Activated CD8-positive, alpha-beta memory T cell treated with anti-CD3 and anti-CD28 coated beads for 1 hour (primary cell): ENCODE measurements around the gene GRK1.
A peak's percentile ranks its signal among the peaks of the same experiment; 100 is the strongest.
"Not testable (repeated sequence)": the region's sequence is repeated elsewhere in the genome, so short reads cannot be mapped to it uniquely, and the experiment has no call there.

Source experiments
- DNase-seq, 2 donors: peaks; one replicate each; pipeline ENCODE4 v3.0.0-alpha.2; 2020; ENCODE audit warnings: low read depth in 1 of 2; ENCODE audit errors: extremely low read depth in 1 of 2

The GRK1 gene

DNA sequence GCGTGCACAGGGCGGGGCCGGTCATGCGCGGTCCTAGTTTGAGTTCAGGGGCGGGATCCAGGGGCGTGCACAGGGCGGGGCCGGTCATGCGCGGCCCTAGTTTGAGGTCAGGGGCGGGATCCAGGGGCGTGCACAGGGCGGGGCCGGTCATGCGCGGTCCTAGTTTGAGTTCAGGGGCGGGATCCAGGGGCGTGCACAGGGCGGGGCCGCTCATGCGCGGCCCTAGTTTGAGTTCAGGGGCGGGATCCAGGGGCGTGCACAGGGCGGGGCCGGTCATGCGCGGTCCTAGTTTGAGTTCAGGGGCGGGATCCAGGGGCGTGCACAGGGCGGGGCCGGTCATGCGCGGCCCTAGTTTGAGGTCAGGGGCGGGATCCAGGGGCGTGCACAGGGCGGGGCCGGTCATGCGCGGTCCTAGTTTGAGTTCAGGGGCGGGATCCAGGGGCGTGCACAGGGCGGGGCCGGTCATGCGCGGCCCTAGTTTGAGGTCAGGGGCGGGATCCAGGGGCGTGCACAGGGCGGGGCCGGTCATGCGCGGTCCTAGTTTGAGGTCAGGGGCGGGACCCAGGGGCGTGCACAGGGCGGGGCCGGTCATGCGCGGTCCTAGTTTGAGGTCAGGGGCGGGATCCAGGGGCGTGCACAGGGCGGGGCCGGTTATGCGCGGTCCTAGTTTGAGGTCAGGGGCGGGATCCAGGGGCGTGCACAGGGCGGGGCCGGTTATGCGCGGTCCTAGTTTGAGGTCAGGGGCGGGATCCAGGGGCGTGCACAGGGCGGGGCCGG lies 58.5 kb downstream of the GRK1 start:
- DNase-seq = peak; percentile 22 to 46

DNA sequence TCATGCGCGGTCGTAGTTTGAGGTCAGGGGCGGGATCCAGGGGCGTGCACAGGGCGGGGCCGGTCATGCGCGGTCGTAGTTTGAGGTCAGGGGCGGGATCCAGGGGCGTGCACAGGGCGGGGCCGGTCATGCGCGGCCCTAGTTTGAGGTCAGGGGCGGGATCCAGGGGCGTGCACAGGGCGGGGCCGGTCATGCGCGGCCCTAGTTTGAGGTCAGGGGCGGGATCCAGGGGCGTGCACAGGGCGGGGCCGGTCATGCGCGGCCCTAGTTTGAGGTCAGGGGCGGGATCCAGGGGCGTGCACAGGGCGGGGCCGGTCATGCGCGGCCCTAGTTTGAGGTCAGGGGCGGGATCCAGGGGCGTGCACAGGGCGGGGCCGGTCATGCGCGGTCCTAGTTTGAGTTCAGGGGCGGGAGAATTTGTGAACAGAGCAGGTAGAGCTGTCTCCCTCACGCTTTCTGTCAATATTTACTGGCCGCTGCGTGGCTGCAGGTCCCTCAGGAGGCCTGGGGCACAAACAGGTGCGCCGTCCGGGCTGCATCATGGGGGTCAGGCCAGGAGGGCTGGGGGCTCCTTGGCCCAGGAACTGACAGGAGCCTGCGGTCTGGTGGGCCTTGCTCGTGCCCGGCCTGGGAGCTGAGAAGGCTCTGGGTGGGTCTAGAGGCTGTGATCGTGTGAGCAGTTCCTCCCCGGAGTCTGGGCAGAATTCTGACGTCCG lies 59.2 kb downstream of the GRK1 start:
- not testable (repeated sequence) for DNase-seq

DNA sequence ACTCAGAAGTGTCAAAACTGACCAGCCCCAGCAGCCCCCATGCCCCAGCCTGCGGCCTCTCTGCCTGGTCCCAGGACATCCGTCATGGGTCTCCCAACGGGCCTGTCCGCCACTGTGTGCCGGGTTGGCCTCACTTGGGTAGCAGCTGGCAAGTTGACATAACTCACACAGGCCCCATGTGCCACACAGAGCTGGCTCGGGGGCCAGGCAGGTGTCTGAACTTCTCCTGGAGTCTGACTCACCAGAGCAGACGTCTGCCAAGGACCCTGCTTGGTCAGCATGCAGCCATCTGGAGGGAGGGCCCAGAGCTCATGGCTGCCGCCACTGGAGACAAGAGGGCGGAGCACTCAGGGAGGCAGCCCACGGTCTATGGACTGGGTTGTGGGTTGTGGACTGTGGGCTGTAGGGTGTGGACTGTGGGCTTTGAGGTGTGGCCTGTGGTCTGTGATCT lies 60.0 kb downstream of the GRK1 start:
- no peak for DNase-seq

DNA sequence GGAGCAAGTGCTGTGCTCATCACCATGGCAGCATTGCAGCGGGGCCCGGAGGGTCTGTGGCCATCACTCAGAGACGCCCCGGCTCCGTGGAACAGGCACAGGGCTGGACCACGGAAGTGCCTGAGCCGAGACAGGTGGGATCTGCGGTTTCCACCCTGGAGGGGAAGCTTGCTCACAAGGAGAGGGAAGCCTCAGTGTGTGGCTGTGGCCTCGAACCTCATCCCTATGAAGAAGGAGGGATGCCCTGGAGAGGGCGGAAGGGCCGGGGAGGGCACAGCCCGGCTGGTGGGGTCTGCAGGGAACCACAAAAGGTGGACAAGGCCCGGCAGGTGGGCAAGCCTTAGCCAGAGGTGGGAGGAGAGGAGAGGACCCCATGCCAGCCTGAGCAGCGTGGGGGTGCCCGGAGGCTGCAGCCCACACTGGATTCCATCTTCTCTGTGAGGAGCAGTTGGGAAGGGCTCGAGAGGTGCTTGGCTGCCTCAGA lies 61.6 kb downstream of the GRK1 start:
- DNase-seq = no peak

DNA sequence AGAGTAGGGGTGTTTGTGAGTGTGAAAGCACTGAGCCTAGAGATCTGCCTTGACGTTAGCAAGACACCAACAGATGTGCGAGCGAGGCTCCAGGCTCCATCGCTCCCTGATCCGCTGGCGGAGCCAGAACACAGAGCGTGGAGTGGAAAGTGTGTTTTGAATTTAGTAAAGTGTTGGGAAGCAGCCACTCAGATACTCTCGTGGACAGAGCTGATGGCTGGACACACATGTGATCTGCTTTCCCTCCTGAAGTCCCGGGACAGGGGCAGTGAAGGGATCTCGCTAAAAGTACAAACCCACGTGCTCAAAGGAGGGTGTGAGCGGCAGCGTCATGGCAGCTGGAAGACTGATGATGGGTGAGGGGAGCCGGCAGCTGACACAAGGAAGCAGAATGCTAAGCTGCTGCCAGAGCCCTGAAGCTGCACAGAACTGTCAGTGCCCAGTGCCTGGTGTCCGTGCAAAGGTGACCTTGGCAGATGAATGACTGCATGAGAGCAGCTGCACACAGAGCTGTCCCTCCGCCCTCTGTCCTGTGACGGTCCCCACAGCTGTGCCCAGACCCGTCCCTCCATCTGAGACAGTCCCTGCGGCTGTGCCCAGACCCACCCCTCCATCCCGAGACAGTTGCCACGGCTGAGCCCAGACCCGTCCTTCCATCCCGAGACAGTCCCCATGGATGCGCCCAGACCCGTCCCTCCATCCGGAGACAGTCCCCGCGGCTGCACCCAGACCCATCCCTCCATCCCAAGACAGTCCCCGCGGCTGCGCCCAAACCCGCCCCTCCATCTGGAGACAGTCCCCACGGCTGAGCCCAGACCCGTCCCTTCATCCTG lies 62.4 kb downstream of the GRK1 start:
- no peak for DNase-seq

DNA sequence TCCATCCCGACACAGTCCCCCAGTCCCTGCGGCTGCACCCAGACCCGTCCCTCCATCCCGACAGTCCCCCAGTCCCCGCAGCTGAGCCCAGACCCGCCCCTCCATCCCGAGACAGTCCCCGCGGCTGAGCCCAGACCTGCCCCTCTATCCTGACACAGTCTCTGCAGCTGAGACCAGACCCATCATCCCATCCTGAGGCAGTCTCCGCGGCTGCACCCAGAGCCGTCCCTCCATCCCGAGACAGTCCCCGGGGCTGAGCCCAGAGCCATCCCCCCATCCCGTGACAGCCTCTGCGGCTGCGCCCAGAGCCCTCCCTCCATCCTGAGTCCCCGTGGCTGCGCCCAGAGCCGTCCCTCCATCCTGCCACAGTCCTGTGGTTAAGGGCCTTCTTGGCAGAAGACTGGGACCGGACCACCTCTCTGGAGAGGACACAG lies 63.3 kb downstream of the GRK1 start:
- no peak for DNase-seq

DNA sequence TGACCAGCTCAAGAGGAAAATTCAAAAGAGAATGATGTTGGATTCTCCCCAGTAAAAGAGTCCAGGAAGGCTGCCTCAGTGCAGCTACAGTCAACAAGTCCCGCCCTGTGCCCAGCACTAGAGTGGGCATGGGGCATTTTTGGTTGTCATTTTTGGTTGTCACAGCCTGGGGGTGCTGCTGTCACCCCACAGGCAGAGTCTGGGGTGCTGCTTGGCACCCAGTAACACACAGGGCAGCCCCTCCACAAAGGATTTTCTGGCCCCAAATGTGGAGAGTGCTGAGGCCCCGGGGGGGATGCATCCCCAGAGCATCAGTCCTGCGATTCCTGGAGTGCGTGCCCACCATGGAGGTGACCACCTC lies 63.8 kb downstream of the GRK1 start:
- DNase-seq = no peak

DNA sequence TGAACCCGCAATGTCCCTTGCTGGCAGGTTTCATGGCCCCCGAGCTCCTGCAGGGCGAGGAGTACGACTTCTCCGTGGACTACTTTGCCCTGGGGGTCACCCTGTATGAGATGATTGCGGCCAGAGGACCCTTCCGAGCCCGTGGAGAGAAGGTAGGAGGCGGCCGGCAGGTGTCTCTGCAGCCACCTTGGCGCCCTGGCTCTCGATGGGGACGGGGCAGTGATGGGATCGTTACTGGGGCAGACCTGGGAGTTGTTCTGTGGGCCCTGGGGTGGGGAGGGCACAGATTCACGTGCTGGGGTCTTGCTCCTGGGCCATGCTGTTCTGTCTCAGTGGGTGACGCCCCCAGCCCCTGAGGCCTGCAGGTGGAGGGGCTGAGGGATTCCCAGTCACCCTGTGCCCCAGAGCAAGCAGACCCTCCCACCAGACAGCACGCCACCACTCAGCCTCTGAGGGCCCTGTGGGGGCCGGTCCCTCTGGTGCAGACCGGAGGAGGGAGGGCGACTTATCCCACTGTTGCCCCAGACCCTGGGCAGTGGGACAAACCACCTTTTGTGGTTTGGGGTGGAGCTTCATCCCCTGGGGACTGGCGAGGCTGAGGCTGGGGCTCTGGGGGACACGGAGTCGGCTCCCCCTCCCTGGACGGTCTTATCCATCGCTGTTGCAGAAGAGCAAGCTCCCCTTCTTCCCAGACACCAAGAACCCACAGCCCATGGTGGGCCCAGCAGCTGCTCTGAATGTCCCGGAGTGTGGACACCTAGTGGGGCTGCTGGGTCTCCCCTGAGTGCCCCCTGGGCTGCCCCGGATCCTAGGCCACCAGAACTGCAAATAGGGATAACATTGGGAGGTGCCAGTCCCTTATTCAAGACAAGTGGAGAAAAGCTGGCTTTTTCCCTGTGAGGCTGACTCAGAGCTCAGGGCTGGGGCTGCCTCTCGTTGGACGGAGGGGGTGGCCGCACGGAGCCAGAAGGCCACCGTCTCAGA lies 64.5 kb downstream of the GRK1 start:
- DNase-seq = no peak

DNA sequence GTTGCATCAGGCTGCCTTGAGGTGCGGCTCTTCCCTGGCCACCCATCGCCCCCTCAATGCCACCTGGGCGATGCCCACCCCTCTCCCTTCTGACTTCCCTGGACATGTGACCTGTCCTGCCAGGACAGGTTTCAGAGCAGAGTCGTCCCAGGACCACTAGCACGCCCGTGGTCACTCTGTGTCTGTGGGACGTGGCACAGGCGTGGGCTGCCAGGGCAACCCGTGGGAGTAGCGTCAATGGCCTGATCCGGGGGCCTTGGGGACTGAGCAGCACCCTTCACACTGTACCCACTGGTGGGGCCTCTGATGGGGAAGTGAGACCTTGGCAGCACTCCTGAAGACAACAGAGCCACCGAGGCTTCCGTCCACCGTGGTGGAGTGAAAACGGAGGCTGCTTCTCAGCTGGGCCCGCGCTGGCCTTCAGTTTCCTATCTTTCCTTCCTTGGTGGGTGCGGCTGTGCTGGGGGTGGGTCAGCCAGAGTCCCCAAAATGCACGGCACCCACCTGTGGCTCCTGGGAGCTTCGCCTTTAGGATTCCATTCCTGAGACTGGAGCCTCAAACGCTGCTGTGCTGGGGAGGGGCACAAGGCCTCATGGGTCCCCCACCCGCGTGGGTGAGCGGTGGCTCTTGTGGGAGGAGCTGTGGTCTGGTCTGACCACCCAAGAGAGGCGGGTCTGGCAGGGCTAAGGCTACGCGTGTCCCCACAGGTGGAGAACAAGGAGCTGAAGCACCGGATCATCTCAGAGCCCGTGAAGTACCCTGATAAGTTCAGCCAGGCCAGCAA lies 65.3 kb downstream of the GRK1 start:
- DNase-seq = no peak

DNA sequence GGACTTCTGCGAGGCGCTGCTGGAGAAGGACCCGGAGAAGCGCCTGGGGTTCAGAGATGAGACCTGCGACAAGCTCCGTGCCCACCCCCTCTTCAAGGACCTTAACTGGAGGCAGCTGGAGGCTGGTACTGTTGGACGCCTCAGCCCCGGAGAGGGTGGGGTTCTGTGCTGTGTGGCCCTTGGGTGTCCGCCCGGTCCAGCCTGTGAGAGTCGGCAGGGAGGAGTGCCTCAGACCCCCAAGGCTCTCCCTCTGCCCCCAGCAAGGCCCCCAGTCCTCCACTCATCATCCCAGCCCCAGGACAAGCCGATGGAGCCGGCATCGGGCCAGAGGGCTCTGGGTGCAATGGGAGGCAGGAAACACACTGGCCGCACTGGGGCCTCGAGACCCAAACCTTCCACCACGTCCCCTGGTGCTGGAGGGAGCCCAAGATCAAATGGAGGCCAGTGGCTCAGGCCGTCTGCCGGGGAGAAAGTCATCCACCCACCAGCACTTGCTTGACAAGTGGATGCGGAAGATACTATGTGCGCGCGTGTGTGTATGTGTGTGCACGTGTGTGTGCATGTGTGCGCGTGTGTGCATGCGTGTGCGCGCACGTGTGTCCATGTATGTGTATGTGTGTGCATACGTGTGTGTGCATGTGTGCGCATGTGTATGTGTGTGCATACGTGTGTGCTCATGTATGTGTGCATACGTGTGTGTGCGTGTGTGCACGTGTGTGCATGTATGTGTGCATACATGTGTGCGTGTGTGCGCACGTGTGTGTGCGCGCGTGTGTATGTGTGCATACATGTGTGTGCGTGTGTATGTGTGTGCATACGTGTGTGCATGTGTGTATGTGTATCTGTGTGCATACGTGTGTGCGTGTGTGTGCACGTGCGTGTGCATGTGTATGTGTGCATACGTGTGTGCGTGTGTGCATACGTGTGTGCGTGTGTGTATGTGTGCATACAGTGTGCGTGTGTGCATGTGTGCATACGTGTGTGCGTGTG lies 66.2 kb downstream of the GRK1 start:
- DNase-seq = no peak

DNA sequence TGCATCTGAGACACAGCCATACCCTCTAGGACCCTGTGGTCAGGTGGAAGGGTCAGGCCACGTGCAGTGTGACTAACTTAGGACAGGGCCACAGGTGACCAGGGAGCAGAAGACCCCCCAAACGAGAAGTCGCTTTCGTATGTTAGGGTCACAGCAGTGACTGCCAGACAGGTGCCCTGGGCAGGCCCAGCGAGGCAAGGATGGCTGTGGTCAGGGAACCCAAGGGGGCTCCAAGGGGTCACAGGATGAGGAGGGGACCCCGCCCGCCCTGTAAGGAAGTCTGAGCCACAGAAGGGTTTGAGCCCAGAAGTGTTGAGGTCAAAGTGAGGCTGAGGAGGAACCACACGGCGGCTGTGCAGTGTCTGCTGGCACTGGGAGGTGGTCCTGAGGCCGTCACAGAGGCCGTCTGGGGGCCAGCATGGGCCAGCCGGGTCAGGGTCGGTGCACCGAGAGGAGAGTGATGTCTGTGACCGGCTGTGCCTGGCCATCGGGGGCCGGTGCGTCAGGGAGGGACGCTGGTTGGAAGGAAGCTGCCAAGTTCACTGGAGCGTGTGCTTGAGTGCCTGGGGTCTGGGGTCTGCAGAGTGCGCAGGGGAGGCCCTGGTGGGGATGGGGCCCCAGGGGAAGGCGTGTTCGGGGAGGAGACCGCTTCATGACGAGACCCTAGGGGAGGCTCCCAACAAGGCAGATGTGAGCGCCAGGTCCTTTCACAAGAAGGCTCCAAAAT lies 67.2 kb downstream of the GRK1 start:
- DNase-seq = no peak

DNA sequence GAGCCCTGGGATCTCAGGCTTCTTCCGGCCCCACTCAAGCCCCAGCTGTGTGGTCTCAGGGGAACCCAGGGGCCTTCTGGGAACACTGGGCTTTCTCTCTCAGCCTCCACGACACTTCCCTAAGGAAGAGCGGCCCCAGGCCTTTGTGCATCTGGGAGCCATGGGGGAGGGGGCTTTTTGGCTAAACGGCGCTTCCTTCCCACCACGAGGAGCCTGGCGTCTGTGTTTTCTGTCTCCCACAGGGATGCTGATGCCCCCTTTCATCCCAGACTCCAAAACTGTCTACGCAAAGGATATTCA lies 67.8 kb downstream of the GRK1 start:
- DNase-seq = no peak

DNA sequence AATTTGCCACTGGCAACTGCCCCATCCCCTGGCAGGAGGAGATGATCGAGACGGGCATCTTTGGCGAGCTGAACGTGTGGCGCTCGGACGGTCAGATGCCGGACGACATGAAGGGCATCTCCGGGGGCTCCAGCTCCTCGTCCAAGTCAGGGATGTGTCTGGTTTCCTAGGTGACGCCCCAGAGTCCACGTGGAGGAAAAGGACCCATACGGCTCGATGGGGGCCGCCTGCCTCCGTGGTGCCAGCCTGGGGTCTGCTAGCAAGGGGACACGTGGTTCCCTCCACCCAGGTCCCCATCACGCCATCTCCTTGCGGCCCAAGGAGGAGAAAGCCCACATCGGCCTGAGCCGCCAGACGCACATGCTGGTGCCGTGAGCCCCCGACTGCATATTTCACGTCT lies 68.2 kb downstream of the GRK1 start:
- DNase-seq = no peak

DNA sequence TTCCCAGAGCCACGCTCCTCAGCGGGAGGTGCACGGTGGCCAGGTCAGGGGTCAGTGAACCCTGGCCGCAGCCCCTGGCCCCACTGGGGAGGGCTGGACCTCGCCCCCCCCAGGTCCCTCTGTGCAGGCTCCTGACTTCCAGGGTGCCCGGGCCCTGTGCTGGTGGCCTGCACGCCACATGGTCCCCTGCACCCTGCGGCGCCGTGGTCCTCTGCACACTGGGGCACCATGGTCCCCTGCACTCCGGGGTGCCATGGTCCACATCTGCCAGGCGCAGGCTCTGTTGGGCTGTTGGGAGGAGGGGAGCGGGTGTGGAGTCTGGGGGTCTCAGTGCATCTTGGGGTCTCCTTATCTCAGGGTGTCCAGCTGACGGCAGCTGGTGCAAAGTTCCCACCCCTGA lies 68.7 kb downstream of the GRK1 start:
- no peak for DNase-seq

DNA sequence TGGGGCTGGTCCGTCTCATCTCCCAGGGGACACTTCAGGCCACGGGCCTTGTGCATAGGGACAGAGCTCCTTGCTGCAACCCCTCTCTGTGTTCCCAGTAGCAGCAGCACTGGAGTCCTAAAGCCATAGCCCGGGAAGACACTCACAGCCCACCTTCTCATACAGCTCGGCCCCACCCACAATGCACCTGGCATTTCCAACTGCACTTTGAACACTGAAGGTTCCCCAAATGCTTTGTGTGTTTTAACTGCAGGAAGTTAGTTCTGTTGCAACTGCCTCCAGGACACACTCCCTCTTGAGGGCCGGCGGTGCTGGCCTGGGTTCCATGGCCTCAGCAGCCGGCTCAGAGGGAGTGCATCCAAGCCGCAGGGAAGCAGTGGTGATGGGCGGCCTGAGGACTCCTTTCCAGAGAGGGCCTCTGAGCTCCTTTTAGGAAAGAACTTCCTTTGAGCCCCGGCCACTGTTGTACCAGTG lies 69.3 kb downstream of the GRK1 start:
- DNase-seq = no peak

DNA sequence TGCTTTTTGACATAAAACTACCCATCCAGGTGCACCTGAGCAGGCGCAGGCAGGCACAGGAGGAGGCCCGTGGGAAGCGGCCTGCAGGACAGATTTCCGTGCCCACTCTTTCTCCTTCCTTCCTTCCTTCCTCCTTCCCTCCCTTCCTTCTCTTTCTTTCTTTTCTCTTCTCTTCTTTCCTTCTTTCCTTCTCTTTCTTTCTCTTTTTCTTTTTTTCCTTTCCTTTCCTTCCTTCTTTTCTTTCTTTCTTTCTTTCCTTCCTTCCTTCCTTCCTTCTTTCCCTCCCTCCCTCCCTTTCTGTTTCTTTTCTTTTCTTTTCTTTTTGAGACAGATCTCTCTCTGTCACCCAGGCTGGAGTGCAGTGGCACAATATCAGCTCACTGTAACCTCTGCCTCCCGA lies 70.8 kb downstream of the GRK1 start:
- no peak for DNase-seq

DNA sequence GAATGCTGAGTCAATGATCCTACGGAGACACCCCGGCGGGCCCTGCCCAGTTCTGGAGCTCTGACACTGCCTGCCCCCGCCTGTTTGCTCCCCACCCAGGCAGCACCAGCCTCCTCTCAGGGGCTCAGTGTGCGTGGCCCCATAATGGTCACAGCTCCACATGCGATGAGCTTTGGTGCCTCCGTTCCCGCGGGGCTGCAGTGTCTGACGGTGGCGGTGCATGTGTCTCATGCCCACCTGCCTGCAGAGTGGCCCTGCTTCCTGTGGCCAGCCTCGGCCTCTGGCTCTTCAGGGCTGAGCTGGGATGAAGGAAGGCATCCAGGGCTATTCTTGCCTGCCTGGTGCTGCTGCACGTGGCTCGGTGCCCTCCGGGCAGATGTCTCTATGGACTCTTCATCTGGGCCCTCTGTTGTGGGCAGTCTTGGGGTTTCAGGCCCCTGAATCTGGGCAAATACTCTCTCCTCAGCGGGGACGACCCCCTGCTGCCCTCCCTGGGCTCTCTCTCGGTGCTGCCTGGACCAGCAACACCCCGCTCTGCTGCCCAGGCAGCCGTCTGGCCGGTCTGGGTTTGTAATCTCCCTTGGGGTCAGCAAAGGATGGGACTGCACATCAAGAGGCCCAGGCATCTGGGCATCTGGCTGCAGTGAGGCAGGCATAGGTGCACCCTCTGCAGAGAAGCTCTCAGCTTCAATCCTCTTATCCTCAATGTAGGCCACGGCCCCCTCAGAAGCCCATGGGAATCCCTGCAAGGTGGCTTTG lies 72.7 kb downstream of the GRK1 start:
- DNase-seq = no peak
